GM19239 (cell line): ENCODE results near the gene ARID5A.

ENCODE experiments used
- DNase-seq: peaks from one replicate; pipeline ENCODE4 v3.0.0; 2011; ENCODE audit warnings: low spot score; ENCODE audit not compliant: insufficient read length
- FAIRE-seq: peaks from 2 replicates; lab custom pipeline; 2011; peaks lifted over from hg19 to GRCh38; lab: Jason Lieb, UNC

ARID5A gene

GRCh38 chr2:96526101-96526591 lies 10.4 kb upstream of the ARID5A start:
- DNase-seq (no peak), FAIRE-seq (no peak)

GRCh38 chr2:96526615-96527285 lies 9.8 kb upstream of the ARID5A start:
- DNase-seq (no peak), FAIRE-seq (no peak)

- DNase-seq: peak; percentile 63
These were observed 9.1 kb upstream of the ARID5A start for GRCh38 chr2:96527286-96528005.

GRCh38 chr2:96528006-96528699 lies 8.4 kb upstream of the ARID5A start:
- FAIRE-seq: peak; percentile 64
- DNase-seq: no peak

More at GRCh38 chr2:96527286-96528005, 9.1 kb upstream of the ARID5A start:
- peak; percentile 92 for FAIRE-seq

GRCh38 chr2:96528700-96529375 lies 7.7 kb upstream of the ARID5A start:
- DNase-seq: no peak
- peak; percentile 76 for FAIRE-seq

- DNase-seq (no peak), FAIRE-seq (no peak)
These were observed 7.0 kb upstream of the ARID5A start for GRCh38 chr2:96529376-96530143.

- DNase-seq: no peak
- FAIRE-seq: no peak
These were observed 6.5 kb upstream of the ARID5A start for GRCh38 chr2:96530144-96530430.

- DNase-seq (no peak), FAIRE-seq (no peak)
These were observed 5.8 kb upstream of the ARID5A start for GRCh38 chr2:96530474-96531357.

- DNase-seq: no peak
- no peak for FAIRE-seq
These were observed 5.2 kb upstream of the ARID5A start for GRCh38 chr2:96531366-96531765.

- no peak for DNase-seq
- FAIRE-seq: peak; percentile 77
These were observed 4.6 kb upstream of the ARID5A start for GRCh38 chr2:96531872-96532505.

GRCh38 chr2:96532641-96533291 lies 3.8 kb upstream of the ARID5A start:
- peak; percentile 28 for FAIRE-seq
- no peak for DNase-seq

- FAIRE-seq (no peak), DNase-seq (no peak)
These were observed 3.1 kb upstream of the ARID5A start for GRCh38 chr2:96533292-96534073.

GRCh38 chr2:96534141-96534540 lies 2.4 kb upstream of the ARID5A start:
- DNase-seq: no peak
- FAIRE-seq: no peak

- no peak for FAIRE-seq
These were observed 1.8 kb upstream of the ARID5A start for GRCh38 chr2:96534701-96535181.

GRCh38 chr2:96535331-96535730 lies 1.2 kb upstream of the ARID5A start:
- DNase-seq (no peak), FAIRE-seq (no peak)

More at GRCh38 chr2:96534701-96535181, 1.8 kb upstream of the ARID5A start:
- DNase-seq: no peak

GRCh38 chr2:96537066-96537733 lies 648 bp downstream of the ARID5A start:
- DNase-seq (peak; percentile 70), FAIRE-seq (peak; percentile 56)
